ENCODE data around the gene ULBP1. TPM values are rescaled to one million over a fixed set of nuclear protein-coding genes. Genes with fewer than 3 reads are reported as not detected.

ULBP1 gene
- 0.87 and 0.94 TPM in 2 replicates for total RNA-seq

GRCh38 chr6:149963462-149964307, at the start of gene ULBP1:
Gene ULBP1 (plus strand): TSS chr6:149963943. CDS start chr6:149964050, 107 bp downstream.

GRCh38 chr6:149922642-149923326, 41.0 kb upstream of the ULBP1 start, which contains the start of gene RAET1G:
Gene RAET1G (minus strand): TSS chr6:149923121. CDS start chr6:149923010, 111 bp downstream.

GRCh38 chr6:149941583-149942460, 21.9 kb upstream of the ULBP1 start, which contains the start of gene ULBP2:
Gene ULBP2 (plus strand): TSS chr6:149942014. CDS start chr6:149942073, 59 bp downstream.

Other genes starting within 250 kb of the ULBP1 start
- gene LATS1, start 245.8 kb upstream of the ULBP1 start, total RNA-seq = 11.0 and 11.5 TPM in 2 replicates
- gene NUP43, start 217.4 kb upstream of the ULBP1 start, total RNA-seq = 24.9 and 28.5 TPM in 2 replicates
- gene PCMT1, start 214.2 kb upstream of the ULBP1 start, total RNA-seq = 139 and 140 TPM in 2 replicates
- gene LRP11, start 99.6 kb upstream of the ULBP1 start, total RNA-seq = 17.5 and 18.4 TPM in 2 replicates
- gene RAET1E, start 65.8 kb upstream of the ULBP1 start, total RNA-seq = 0.80 and 0.94 TPM in 2 replicates
- 0.27 and 0.34 TPM in 2 replicates for gene RAET1G, start 40.8 kb upstream of the ULBP1 start, total RNA-seq
- gene ULBP2, start 21.9 kb upstream of the ULBP1 start, total RNA-seq = 19.0 and 21.4 TPM in 2 replicates
- gene RAET1L, start 61.6 kb downstream of the ULBP1 start, total RNA-seq = not detected in 2 replicates
- gene ULBP3, start 105.2 kb downstream of the ULBP1 start, total RNA-seq = 9.7 and 12.5 TPM in 2 replicates
- not detected in 2 replicates for gene PPP1R14C, start 179.1 kb downstream of the ULBP1 start, total RNA-seq